Activated naive CD4-positive, alpha-beta T cell treated with Interleukin-2 at 50 U/mL for 16 hours (primary cell): Measurements from ENCODE around the gene PIF1.

Experiments
- DNase-seq: peaks from one replicate; pipeline ENCODE4 v3.0.0-alpha.2; 2020

The PIF1 gene

GRCh38 chr15:64774629-64775493 lies 50.6 kb downstream of the PIF1 start:
- peak; percentile 16 for DNase-seq

- no peak for DNase-seq
Observed at GRCh38 chr15:64774037-64774628, 51.3 kb downstream of the PIF1 start.

GRCh38 chr15:64773606-64774005 lies 51.8 kb downstream of the PIF1 start:
- DNase-seq, result no peak

GRCh38 chr15:64772964-64773363 lies 52.5 kb downstream of the PIF1 start:
- no peak for DNase-seq

GRCh38 chr15:64772488-64772887 lies 53.0 kb downstream of the PIF1 start:
- no peak for DNase-seq

- DNase-seq, result no peak
Observed at GRCh38 chr15:64770626-64771025, 54.8 kb downstream of the PIF1 start.

- peak; percentile 3 for DNase-seq
Observed at GRCh38 chr15:64767203-64767602, 58.2 kb downstream of the PIF1 start.

- DNase-seq, result no peak
Observed at GRCh38 chr15:64766058-64766457, 59.4 kb downstream of the PIF1 start.
